Stimulated activated CD4-positive, alpha-beta T cell treated with anti-CD3 and anti-CD28 coated beads, Interleukin-2, amount 100 ng/mL, for 24 hours (primary cell): ENCODE data around the gene ORC2.
"Not testable (repeated sequence)": the region's sequence is repeated elsewhere in the genome, so short reads cannot be mapped to it uniquely, and the experiment has no call there.

ENCODE experiments used
- DNase-seq, 2 donors: peaks; one replicate each; pipeline ENCODE4 v3.0.0-alpha.2; 2020

The ORC2 gene

GRCh38 chr2:200963124-200963917, at the start of gene ORC2:
ORC2 (minus strand) TSS chr2:200963660; CDS start chr2:200958123, 5,537 bp downstream.
- peak; percentile 94 to 95 for DNase-seq

- DNase-seq = no peak
Measured at GRCh38 chr2:201008296-201008829, 44.9 kb upstream of the ORC2 start.

GRCh38 chr2:201007584-201007998, 44.1 kb upstream of the ORC2 start:
- DNase-seq = no peak

- no peak for DNase-seq
Measured at GRCh38 chr2:201006704-201007103, 43.2 kb upstream of the ORC2 start.

GRCh38 chr2:201004370-201004769, 40.9 kb upstream of the ORC2 start:
- no peak for DNase-seq

- DNase-seq = no peak
Measured at GRCh38 chr2:200993097-200993496, 29.6 kb upstream of the ORC2 start.

GRCh38 chr2:200987137-200987536, 23.7 kb upstream of the ORC2 start:
- no peak for DNase-seq

- DNase-seq = no peak
Measured at GRCh38 chr2:200985799-200986198, 22.3 kb upstream of the ORC2 start.

- DNase-seq = no peak
Measured at GRCh38 chr2:200976710-200977109, 13.2 kb upstream of the ORC2 start.

- DNase-seq = no peak
Measured at GRCh38 chr2:200975672-200976071, 12.2 kb upstream of the ORC2 start.

- not testable (repeated sequence) for DNase-seq
Measured at GRCh38 chr2:200970057-200970456, 6.6 kb upstream of the ORC2 start.

GRCh38 chr2:200968735-200969134, 5.3 kb upstream of the ORC2 start:
- DNase-seq = no peak

GRCh38 chr2:200968162-200968561, 4.7 kb upstream of the ORC2 start:
- no peak for DNase-seq

GRCh38 chr2:200966770-200967169, 3.3 kb upstream of the ORC2 start:
- no peak for DNase-seq

- DNase-seq = no peak
Measured at GRCh38 chr2:200964498-200964897, 1.0 kb upstream of the ORC2 start.

GRCh38 chr2:200963918-200964252, 425 bp upstream of the ORC2 start:
- not testable (repeated sequence) for DNase-seq

GRCh38 chr2:200962811-200963123, 693 bp downstream of the ORC2 start:
- DNase-seq = peak in 1 of 2 donors; percentile 20

- DNase-seq = no peak
Measured at GRCh38 chr2:200961674-200962073, 1.8 kb downstream of the ORC2 start.

- DNase-seq = no peak
Measured at GRCh38 chr2:200950378-200950777, 13.1 kb downstream of the ORC2 start.

- no peak for DNase-seq
Measured at GRCh38 chr2:200945395-200945729, 18.1 kb downstream of the ORC2 start.

GRCh38 chr2:200944467-200945394, 18.7 kb downstream of the ORC2 start:
- peak; percentile 73 to 76 for DNase-seq

- no peak for DNase-seq
Measured at GRCh38 chr2:200943527-200944105, 19.8 kb downstream of the ORC2 start.

- DNase-seq = no peak
Measured at GRCh38 chr2:200939832-200940231, 23.6 kb downstream of the ORC2 start.
